ENCODE data around the gene SGF29.
"Not testable (repeated sequence)": the region's sequence is repeated elsewhere in the genome, so short reads cannot be mapped to it uniquely, and the experiment has no call there.

SGF29 gene

GRCh38 chr16:28566233-28566925 lies 12.7 kb downstream of the SGF29 start:
- not testable (repeated sequence) for DNase-seq (ENCODE audit: low read depth)

DNA sequence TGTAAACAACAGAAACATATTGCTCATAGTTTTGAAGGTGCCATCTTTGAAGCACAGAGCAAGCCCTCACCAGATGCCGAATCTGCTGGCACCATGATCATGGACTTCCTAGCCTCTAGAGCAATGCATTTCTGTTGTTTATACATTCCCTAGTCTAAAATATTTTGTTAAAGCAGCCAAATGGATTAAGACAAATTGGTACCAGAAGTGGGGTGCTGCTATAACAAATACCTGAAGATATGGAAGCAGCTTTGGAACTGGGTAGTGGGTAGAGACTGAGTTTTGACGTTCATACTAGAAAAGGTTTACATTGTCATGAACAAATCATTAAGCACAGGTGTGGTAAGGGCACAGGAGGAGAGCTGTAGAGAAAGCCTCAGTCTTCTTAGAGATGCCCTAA lies 13.6 kb downstream of the SGF29 start:
- DNase-seq (ENCODE audit: low read depth): no peak

DNA sequence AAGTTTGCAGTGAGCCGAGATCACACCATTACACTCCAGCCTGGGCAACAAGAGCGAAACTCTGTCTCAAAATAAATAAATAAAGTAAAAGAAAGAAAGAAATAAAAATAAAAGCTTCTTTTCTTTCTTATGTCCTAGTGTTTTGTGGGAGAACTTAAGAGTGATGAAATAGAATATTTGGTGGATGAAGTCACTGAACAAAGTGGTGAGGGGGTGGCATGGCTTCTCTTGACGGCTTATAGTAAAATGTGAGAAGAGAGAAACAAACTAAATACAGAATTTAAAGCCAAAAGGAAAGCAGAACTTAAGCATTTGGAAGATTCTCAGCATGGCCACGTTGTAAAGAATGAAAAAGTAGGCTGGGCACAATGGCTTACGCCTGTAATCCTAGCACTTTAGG lies 15.3 kb downstream of the SGF29 start:
- DNase-seq (ENCODE audit: low read depth): no peak

DNA sequence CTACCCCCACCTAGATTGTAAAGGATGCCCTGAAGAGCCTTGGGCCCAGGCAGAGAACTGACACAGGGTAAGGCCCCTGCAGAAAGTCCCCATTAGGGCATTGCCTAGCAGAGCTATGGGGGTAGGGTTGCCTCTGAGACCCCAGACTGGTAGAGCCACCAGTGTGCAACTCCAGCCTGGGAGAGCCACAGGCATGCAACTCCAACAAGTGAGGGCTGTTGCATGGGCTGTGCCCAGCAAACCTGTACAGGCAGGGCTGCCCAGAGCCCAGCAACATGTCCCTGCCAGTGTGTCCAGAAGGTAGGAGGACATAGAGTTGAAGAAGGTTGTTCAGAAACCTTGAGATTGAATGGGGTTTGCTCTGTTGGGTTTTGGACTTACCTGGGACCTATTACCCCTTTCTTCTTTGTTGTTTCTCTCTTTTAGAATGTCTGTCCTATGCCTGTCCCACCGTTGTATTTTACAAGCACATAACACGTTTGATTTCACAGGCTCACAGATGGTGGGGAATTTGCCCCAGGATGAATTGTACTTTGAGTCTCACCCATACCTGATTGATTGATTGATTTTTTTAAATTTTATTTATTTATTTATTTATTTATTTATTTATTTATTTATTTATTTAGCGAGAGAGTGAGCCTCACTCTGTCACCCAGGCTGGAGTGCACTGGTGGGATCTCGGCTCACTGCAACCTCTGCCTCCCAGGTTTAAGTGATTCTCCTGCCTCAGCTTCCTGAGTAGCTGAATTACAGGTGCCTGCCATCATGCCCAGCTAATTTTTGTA lies 16.4 kb downstream of the SGF29 start:
- DNase-seq (ENCODE audit: low read depth): no peak

- no peak for DNase-seq (ENCODE audit: low read depth)
Measured at GRCh38 chr16:28572696-28573510, 19.2 kb downstream of the SGF29 start.

DNA sequence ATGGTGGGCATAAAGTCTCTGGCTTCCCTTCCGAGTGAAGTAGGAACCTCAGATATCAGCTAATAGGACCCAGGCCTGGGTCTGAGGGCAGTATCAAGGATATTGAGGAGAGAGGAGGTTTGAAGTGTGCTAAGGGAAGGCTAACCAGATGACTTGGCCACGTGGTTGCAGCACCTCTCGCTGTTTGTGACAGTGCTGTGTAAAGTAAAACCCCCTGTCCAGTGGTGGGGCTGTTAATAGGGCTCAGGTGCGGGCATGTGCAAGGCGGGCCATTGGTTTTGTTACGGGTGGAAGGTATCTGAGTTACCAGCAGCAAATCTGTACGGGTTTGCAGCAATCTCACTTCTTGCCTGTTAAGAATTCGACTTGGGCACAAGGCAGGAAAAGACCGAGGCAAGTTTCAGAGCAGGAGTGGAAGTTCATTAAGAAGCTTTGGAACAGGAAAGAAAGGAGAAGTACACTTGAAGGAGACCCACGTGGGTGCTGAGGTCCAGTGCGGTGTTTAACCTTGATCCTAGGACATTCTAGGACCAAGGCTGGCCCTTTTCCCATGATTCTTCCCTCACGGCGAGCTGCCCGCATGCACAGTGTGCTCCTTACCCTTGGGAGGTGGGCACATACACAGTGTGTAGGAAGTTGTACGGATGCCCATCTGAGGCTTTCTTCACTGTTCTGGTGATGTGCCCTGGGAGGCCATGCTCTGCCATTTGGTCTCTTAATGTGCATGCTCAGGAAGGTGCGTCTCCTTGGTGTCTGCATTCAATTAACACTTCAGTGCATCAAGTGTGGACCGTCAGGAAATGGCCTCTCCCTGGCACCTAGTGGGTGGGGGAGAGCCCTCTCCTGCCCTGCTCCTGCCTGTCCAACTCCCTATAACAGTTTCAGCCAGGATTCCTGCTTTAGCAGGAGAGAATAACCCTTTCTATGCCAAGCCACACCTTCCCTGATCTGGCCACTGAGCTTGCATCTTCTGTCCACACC lies 20.3 kb downstream of the SGF29 start:
- no peak for DNase-seq (ENCODE audit: low read depth)

DNA sequence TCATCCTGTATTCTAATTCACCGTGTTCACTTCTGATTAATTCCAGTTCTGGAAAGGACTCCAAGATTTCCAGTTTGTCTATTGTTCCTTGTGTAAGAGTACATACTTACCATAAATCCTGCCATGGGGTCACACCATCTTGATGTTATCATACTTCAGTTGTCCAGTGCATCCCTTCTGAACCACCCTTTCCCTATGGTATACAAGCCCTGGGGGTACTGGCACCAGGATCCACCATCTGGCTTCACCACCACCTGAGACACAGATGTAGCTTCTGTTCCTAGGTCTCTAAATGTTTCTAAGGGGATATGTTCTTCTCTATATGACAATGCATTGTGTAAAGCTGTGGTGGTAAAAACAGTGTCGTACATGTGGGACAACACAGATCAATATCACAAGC lies 21.2 kb downstream of the SGF29 start:
- no peak for DNase-seq (ENCODE audit: low read depth)

GRCh38 chr16:28575446-28576109 lies 21.9 kb downstream of the SGF29 start:
- no peak for DNase-seq (ENCODE audit: low read depth)

DNA sequence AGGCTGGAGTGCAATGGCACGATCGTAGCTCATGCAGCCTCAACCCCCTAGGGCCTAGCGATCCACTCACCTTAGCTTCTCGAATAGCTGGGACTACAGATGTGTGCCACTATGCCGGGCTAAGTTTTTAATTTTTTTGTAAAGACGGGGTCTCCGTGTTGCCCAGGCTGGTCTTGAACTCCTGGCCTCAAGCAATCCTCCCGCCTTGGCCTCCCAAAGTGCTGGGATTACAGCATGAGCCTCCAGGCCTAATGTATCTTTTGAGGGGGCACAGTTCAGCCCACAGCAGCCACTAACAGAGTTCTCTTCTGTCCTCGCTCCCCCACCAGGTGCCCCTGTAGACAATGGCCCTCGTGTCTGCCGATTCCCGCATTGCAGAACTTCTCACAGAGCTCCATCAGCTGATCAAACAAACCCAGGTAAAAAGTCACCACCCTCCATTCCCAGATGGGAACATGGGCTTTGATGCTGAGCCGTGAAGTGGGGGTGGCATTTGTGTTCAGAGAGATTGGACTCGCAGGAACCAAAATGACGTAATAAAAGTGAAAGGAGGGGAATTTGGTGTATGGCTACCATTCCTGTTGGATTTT lies 27.1 kb downstream of the SGF29 start:
- no peak for DNase-seq (ENCODE audit: low read depth)

GRCh38 chr16:28585674-28586073 lies 32.0 kb downstream of the SGF29 start:
- no peak for DNase-seq (ENCODE audit: low read depth)

DNA sequence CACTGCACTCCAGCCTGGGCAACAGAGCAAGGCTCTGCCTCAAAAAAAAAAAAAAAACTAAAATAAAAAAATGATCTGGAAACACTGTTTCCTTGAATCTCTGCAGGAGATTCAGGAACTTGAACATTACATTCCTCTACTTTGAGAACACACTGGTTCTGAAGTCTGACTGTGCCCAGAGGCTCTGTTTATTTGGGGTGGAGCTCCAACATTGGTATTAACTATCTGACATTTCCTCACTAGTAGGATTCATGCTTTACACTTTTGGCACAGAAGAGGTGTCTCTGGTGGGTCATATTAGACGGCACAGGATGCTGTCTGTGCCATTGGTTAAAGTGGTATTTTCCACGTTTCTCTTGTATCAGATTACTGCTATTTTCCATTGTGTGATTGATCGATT lies 32.7 kb downstream of the SGF29 start:
- DNase-seq (ENCODE audit: low read depth): no peak

GRCh38 chr16:28587386-28587785 lies 33.7 kb downstream of the SGF29 start:
- no peak for DNase-seq (ENCODE audit: low read depth)

- no peak for DNase-seq (ENCODE audit: low read depth)
Measured at GRCh38 chr16:28589069-28589468, 35.3 kb downstream of the SGF29 start.

GRCh38 chr16:28589930-28590329 lies 36.2 kb downstream of the SGF29 start:
- DNase-seq (ENCODE audit: low read depth): no peak

DNA sequence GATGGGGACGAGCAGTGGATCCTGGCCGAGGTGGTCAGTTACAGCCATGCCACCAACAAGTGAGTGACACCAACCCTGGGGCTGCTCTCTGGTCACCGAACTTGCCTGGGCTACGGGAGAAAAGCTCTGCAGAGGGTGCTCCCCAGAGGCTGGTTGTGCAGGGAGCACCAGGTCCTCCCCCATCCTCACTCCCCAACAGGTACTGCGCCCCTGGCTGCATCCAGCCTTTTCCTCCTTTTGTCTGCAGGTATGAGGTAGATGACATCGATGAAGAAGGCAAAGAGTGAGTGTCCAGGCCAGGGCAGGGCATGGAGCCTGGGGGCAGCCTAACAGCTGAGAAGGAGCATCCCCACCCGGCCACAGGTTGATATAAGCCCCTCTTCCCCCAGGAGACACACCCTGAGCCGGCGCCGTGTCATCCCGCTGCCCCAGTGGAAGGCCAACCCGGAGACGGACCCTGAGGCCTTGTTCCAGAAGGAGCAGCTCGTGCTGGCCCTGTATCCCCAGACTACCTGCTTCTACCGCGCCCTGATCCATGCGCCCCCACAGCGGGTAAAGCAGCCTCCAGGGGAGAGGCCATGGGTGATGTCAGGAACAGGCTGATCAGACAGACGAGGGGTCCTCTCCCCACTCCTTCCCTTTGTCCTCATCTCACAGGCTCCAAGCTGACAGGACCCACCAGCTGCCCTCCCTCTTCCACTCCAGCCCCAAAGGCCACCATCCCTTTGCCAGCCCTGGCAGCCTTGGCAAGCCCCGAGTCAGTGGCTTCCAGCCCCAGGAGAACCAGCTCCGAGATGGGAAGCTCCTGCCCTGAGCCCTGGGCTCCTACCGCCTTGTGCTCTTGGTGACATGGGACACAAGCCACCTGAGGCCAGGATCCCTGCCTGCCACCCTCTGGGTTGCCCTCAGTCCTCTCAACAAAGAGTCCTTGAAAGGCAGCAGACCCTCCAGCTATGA lies 36.9 kb downstream of the SGF29 start:
- DNase-seq (ENCODE audit: low read depth): no peak

DNA sequence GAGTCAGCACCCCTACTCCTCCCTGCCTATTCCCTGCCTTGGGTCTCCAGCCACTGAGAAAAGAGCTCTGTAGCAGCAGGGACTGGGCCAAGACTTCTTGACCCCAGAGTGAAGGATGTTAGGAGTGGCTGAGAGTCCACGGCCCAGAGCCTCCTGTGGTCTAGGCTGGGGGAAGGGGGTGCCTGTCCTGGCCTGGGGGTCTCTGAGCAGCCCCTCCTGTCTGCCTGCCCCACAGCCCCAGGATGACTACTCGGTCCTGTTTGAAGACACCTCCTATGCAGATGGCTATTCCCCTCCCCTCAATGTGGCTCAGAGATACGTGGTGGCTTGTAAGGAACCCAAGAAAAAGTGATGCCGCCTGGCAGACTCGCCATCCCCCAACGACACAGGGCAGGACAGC lies 37.6 kb downstream of the SGF29 start:
- no peak for DNase-seq (ENCODE audit: low read depth)

- DNase-seq (ENCODE audit: low read depth): no peak
Measured at GRCh38 chr16:28592511-28592910, 38.8 kb downstream of the SGF29 start.

GRCh38 chr16:28592979-28593553 lies 39.3 kb downstream of the SGF29 start:
- no peak for DNase-seq (ENCODE audit: low read depth)

- not testable (repeated sequence) for DNase-seq (ENCODE audit: low read depth)
Measured at GRCh38 chr16:28595451-28595850, 41.7 kb downstream of the SGF29 start.

Measured in T-helper 22 cell (primary cell).